Fibroblast of skin of scalp (primary cell): Measurements from ENCODE around the gene PRKD2. TPM values are rescaled to one million over a fixed set of nuclear protein-coding genes. Genes with fewer than 3 reads are reported as not detected.
A peak's percentile ranks its signal among the peaks of the same experiment; 100 is the strongest.
"Not testable (repeated sequence)": the region's sequence is repeated elsewhere in the genome, so short reads cannot be mapped to it uniquely, and the experiment has no call there.

ENCODE experiments used
- DNase-seq: peaks from one replicate; pipeline ENCODE4 v3.0.0-alpha.2; 2013
- polyA plus RNA-seq, 2 experiments: library from polyadenylated mRNA; unstranded; fragments of 120-200 nt; gene quantifications; one replicate each; pipeline ENCODE4 v1.2.1, GENCODE V29; 2013; ENCODE audit not compliant: insufficient read length in 2 of 2

Gene PRKD2
- 14.7 TPM for polyA plus RNA-seq (2013, experiment 1 of 2; ENCODE audit: insufficient read length)
- 19.8 TPM for polyA plus RNA-seq (2013, experiment 2 of 2; ENCODE audit: insufficient read length)

- peak; percentile 85 for DNase-seq
Measured at GRCh38 chr19:46717034-46717715, at the start of gene PRKD2. TSS of gene PRKD2 (minus strand) at chr19:46717114. CDS start at chr19:46716370, 744 bp downstream.

DNA sequence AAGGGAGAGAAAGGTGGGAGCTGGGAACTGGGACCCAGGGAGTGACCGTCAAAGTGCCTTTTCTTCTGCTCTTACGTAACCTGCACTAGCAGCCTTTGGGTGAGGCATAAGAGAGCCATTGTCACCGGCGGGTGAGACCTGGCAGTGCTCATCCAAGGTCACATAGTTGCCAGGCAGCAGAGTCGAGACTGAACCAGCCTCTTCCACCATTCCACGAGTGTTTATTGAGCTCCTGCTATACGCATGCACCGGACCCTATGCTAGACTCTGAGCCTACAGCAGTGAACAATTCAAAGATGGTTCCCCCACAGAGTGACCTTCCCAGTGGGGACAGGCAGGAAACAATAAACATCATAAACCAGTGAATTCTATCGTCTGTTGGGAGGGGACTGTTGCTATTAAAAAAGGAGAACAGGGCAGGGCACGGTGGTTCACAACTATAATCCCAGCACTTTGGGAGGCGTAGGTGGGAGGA, 47.9 kb upstream of the PRKD2 start:
- DNase-seq = no peak

DNA sequence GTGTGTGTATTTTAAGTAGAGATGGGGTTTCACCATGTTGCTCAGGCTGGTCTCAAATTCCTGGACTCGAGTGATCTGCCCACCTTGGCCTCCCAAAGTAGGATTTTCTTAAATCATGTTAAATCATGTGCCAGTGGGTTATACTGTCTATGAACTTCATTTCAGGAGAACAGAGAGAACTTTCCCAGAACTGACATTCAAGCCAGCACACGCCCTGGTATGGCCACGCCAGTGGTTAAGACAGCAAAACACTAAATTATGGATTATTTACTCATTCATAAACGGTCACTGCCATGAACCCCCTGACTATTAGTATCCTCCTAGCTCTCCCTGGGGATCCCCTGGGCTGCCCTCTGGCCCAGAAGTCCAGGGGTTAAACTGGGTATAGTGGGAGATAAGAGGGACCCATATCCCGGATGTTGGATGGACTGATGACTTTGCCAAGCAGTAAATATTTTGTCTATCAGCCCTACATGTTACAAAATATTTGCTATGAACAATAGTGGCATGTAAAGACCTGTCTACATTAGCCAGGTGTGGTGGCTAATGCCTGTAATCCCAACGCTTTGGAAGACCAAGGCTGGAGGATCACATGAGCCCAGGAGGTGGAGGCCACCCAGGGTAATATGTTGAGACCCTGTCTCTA, 45.5 kb upstream of the PRKD2 start:
- DNase-seq = no peak

DNA sequence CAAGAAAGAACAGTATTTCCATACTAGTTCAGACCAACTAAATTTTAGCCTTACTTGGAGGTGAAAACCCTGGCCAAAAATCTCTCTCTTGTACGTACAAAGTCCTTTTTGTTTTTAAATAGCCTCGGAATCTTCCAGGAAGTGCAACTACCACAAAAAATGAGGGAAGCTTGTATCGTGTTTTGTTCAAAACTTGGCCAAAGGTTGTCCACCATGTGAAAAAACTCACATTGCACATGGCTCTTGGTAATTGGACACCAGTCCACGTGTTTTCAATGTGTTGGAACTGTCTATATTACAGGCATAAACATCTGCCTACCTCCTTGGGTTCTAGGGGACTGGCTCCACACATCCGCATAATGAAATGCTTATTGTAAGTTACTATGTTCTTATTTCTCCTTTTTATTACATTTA, 44.5 kb upstream of the PRKD2 start:
- peak; percentile 55 for DNase-seq

- not testable (repeated sequence) for DNase-seq
Measured at GRCh38 chr19:46760897-46761296, 44.0 kb upstream of the PRKD2 start.

DNA sequence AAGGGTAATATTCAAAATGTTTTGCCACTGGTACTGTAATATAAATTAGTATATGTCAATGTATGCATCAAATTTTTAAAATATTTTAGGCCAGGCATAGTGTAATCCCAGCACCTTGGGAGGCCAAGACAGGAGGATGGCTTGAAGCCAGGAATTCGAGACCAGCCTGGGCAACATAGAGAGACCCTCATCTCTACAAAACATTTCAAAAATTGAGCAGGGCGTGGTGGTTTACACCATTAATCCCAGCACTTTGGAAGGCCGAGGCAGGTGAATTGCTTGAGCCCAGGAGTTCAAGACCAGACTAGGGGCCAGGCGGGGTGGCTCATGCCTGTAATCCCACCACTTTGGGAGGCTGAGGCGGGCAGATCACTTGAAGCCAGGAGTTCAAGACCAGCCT, 43.4 kb upstream of the PRKD2 start:
- DNase-seq = no peak

DNA sequence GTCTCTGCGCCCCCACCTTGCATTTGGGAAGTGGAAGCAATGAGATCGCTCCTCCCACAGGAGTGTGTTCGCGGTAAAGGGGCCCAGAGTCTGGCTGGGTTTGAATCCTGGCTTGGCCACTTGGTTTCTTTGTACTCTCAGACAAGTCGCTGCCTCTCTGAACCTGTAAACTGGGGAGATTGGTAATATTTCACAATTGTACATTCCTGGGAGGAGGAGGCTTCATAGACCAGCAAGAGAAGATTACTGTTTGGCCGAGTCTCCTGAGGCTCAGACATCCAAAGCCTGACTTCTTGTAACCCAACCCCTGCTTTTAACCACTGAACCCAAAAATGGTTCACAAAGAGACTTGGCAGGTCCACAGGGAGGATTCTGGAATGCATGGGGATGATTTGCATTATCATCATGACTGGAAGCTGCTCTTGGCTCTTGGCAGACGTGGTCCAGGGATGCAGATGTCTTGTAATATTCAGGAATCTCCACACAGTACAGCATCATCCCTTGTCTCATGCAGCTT, 43.0 kb upstream of the PRKD2 start:
- peak; percentile 99 for DNase-seq

GRCh38 chr19:46759206-46759605, 42.3 kb upstream of the PRKD2 start:
- no peak for DNase-seq

DNA sequence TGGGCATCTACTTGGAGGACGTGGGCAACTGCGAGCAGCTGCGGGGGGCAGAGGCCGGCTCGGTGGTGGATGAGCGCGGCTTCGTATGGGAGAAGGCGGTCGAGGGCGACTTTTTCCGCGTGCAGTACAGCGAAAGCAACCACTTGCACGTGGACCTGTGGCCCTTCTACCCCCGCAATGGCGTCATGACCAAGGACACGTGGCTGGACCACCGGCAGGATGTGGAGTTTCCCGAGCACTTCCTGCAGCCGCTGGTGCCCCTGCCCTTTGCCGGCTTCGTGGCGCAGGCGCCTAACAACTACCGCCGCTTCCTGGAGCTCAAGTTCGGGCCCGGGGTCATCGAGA, 39.6 kb upstream of the PRKD2 start:
- DNase-seq = no peak

- DNase-seq = no peak
Measured at GRCh38 chr19:46755853-46756543, 39.1 kb upstream of the PRKD2 start.

- DNase-seq = peak; percentile 55
Measured at GRCh38 chr19:46755077-46755852, 38.4 kb upstream of the PRKD2 start.

GRCh38 chr19:46753420-46754155, 36.7 kb upstream of the PRKD2 start:
- DNase-seq = peak; percentile 44

GRCh38 chr19:46748325-46749109, 31.6 kb upstream of the PRKD2 start:
- DNase-seq = peak; percentile 59

DNA sequence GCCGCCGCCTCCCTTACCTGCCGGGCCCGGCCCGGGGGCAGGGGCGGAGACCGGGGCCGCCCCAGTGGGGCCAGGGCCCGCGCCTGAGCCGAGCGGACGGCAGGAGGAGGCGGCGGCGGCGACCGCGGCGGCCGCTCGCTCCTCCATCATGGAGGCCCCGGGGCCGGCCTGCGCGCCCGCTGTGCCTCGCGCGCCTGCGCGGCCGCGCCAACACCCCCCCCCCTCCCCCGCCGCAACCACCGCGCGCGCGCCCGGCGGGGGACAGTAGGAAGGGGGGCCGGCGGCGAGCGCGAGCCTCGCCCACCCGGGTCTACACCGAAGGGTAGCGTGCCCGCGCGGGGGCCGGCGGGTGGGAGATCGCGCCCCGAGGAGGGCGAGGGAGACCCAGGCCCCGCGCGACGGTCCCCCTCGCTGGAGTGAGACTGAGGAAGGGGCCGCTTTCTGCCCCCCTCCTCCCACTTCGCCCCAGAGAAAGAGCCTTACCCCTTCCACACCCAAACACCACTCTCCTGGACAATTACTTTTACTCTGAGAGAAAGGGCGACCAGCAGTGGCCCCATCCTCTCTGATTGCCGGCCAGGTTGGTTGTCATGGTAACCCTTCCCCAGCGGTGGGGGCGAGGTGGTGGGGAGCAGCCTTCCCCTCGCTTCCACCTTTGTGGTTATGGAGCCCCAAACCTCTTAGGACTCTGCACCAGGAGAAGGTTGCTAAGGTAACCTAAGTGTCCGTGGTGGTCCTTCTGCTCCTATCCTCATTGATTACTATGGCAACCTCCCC, 29.6 kb upstream of the PRKD2 start, which contains the start of gene STRN4:
Gene STRN4, minus strand, starts transcription at position 170 of the 777 bp plus-strand sequence. Its CDS starts 20 bp downstream, at position 150.
- DNase-seq = peak; percentile 71

DNA sequence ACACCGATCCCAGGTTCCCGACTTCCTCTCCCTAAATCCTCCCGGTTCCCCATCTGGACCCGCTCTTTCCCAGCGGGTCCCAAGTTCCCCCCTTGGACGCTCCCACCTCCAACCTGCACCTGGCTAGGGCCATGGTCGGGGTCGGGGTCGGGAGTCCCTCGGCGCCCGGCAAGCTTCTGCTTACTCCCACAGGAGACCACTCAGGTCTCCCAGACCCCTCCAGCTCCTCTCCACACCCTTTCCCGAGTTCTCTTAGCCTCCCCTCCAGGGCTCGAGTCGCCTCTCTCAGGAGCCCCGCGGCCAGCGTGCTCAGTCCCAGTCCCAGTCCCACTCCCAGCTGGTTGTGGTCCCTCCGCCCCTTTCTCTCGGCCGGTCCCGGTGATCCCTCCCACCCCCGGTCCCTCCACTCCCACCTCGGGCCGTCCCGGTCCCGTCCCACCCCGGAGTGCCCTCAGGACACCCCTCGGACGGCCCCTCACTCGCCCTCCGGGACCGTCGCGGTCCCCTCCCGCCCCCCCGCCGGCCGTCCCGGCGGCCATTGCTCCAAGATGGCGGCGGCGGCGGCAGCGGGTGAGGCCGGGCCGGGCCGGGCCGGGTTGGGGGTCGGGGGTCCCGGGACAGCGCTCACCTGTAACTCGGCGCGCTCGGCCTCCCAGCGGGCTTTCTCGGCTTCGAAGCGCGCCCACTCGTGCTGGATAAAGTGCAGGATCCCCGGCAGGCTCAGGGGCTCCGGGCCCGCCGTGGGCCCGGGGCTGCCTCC, 28.8 kb upstream of the PRKD2 start, which contains the start of gene FKRP:
Gene FKRP, plus strand, starts transcription at position 537 of the 760 bp plus-strand sequence. CDS start 9,394 bp downstream, outside the sequence.
- no peak for DNase-seq

DNA sequence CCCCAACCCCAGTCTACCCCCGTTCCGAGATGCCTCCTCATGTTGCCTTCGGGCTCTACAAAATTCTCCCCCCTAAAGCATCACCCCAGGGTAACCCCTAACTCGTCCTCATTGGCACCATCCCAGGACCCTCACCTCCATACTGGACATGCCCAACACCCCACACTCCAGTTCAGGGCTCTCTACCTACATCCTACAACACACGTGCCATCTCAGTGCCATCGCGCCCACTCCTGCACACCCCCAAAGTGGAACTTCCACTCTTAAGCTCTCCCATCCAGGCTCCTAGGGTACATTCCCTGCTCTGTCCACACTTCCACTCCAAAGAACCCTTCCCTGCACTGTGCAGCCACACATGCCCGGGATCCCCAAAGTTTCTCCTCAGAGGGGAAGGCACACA, 28.1 kb upstream of the PRKD2 start:
- DNase-seq = no peak

- no peak for DNase-seq
Measured at GRCh38 chr19:46744005-46744691, 27.2 kb upstream of the PRKD2 start.

GRCh38 chr19:46742926-46743480, 26.1 kb upstream of the PRKD2 start:
- no peak for DNase-seq
